ENCODE measurements around the gene TNFRSF8. TPM values are rescaled to one million over a fixed set of nuclear protein-coding genes. Genes with fewer than 3 reads are reported as not detected.

The TNFRSF8 gene
- total RNA-seq, 1 donor from 2014 or later = 1.8 TPM

GRCh38 chr1:12183095-12183794 is 120.1 kb downstream of the TNFRSF8 start:
- Histone ChIP-seq H3K27ac (peak overlapping the region; percentile 93), H3K4me1 (peaks cover 87% of the 10 kb centered on the region), H3K9me3 (no peaks in the 10 kb centered on the region), H3K27me3 (no peaks in the 10 kb centered on the region), H3K36me3 (no peaks in the 10 kb centered on the region), H3K4me3 (no peak overlapping the region)
- intact Hi-C loops (cut with DNase I) = no loop called here
- TF ChIP-seq CTCF (IDR thresholded peaks at IDR 0.05) = no peak
- ATAC-seq (no peak), DNase-seq (no peak)

GRCh38 chr1:12184008-12184681 is 121.0 kb downstream of the TNFRSF8 start:
- DNase-seq (peak; percentile 87), ATAC-seq (peak; percentile 83)
- Histone ChIP-seq H3K27me3 (no peaks in the 10 kb centered on the region), H3K36me3 (no peaks in the 10 kb centered on the region), H3K27ac (peak overlapping the region; percentile 93), H3K9me3 (no peaks in the 10 kb centered on the region), H3K4me3 (peak overlapping the region; percentile 23), H3K4me1 (peaks cover 87% of the 10 kb centered on the region)
- peak; percentile 40 for TF ChIP-seq CTCF (IDR thresholded peaks at IDR 0.05)
- intact Hi-C loops (cut with DNase I) = no loop called here

- peaks cover 6% of the 10 kb centered on the region for H3K36me3 ChIP-seq
- no peaks in the 10 kb centered on the region for H3K27me3 ChIP-seq
Observed at GRCh38 chr1:12185036-12185917, 122.2 kb downstream of the TNFRSF8 start.

GRCh38 chr1:12185918-12186678 is 123.0 kb downstream of the TNFRSF8 start:
- no peak overlapping the region for H3K4me3 ChIP-seq
- no peaks in the 10 kb centered on the region for H3K27me3 ChIP-seq
- peaks cover 12% of the 10 kb centered on the region for H3K36me3 ChIP-seq
- no peaks in the 10 kb centered on the region for H3K9me3 ChIP-seq
- intact Hi-C loops (cut with DNase I) = no loop called here
- H3K27ac ChIP-seq = peak overlapping the region; percentile 93
- H3K4me1 ChIP-seq = peaks cover 69% of the 10 kb centered on the region
- no peak for TF ChIP-seq CTCF (IDR thresholded peaks at IDR 0.05)
- ATAC-seq (peak; percentile 3), DNase-seq (no peak)

More at GRCh38 chr1:12185036-12185917, 122.2 kb downstream of the TNFRSF8 start:
- DNase-seq (no peak), ATAC-seq (peak; percentile 1)
- Histone ChIP-seq H3K27ac (peak overlapping the region; percentile 93), H3K4me3 (peak overlapping the region; percentile 23), H3K4me1 (peaks cover 77% of the 10 kb centered on the region), H3K9me3 (no peaks in the 10 kb centered on the region)
- TF ChIP-seq CTCF (IDR thresholded peaks at IDR 0.05) = no peak
- intact Hi-C loops (cut with DNase I) = no loop called here

- TF ChIP-seq CTCF (IDR thresholded peaks at IDR 0.05) = no peak
Observed at GRCh38 chr1:12186679-12186985, 123.5 kb downstream of the TNFRSF8 start.

More at GRCh38 chr1:12186679-12186985, 123.5 kb downstream of the TNFRSF8 start:
- intact Hi-C loops (cut with DNase I) = no loop called here
- peak overlapping the region; percentile 93 for H3K27ac ChIP-seq
- no peaks in the 10 kb centered on the region for H3K9me3 ChIP-seq
- H3K36me3 ChIP-seq = peaks cover 18% of the 10 kb centered on the region
- H3K27me3 ChIP-seq = no peaks in the 10 kb centered on the region
- ATAC-seq (no peak), DNase-seq (no peak)
- H3K4me1 ChIP-seq = peaks cover 63% of the 10 kb centered on the region
- H3K4me3 ChIP-seq = no peak overlapping the region
